MM.1S (cell line): ENCODE measurements around the gene SLC9A1.

Experiments
- DNase-seq: peaks from one replicate; pipeline ENCODE4 v3.0.0-alpha.2; 2015
- H2AFZ ChIP-seq: fragments of 300-600 bp; sonication (generic); 2 replicates; pipeline ENCODE4 v1.6.0; 2016; ENCODE audit warnings: antibody characterized with exemption, low read length
- H3F3A ChIP-seq: fragments of 300-600 bp; sonication (generic); 2 replicates; pipeline ENCODE4 v1.6.1; 2016; ENCODE audit warnings: mild to moderate bottlenecking, antibody characterized with exemption, low read length, moderate library complexity, mixed read lengths; ENCODE audit not compliant: insufficient read depth
- H3K27ac ChIP-seq: fragments of 300-600 bp; sonication (generic); 2 replicates; pipeline ENCODE4 v1.5.1; 2016; ENCODE audit warnings: mild to moderate bottlenecking, low read length
- H3K27me3 ChIP-seq: fragments of 300-600 bp; sonication (generic); replicated peaks from 2 replicates; pipeline ENCODE4 v1.6.0; 2016; ENCODE audit warnings: low read length; ENCODE audit not compliant: insufficient read depth
- H3K36me3 ChIP-seq: fragments of 300-600 bp; sonication (generic); replicated peaks from 2 replicates; pipeline ENCODE4 v1.6.1; 2016; ENCODE audit warnings: mild to moderate bottlenecking, low read length, mixed read lengths; ENCODE audit not compliant: insufficient read depth
- H3K4me1 ChIP-seq: fragments of 300-600 bp; sonication (generic); 2 replicates; pipeline ENCODE4 v1.6.1; 2016; ENCODE audit warnings: low read length, mixed read lengths
- H3K4me2 ChIP-seq: fragments of 300-600 bp; sonication (generic); 2 replicates; pipeline ENCODE4 v1.6.0; 2016; ENCODE audit warnings: low read depth, low read length
- H3K4me3 ChIP-seq: fragments of 300-600 bp; sonication (generic); 2 replicates; pipeline ENCODE4 v1.5.1; 2016; ENCODE audit warnings: low read length, mixed read lengths
- H3K79me2 ChIP-seq: fragments of 300-600 bp; sonication (generic); 2 replicates; pipeline ENCODE4 v1.6.1; 2016; ENCODE audit warnings: mixed run types, low read length, mixed read lengths
- H3K9ac ChIP-seq: fragments of 300-600 bp; sonication (generic); 2 replicates; pipeline ENCODE4 v1.6.1; 2016; ENCODE audit warnings: low read length, mixed read lengths
- H3K9me2 ChIP-seq: fragments of 300-600 bp; sonication (generic); replicated peaks from 2 replicates; pipeline ENCODE4 v1.6.1; 2016; ENCODE audit warnings: mild to moderate bottlenecking, low read length, mixed read lengths; ENCODE audit not compliant: insufficient read depth
- H3K9me3 ChIP-seq: fragments of 300-600 bp; sonication (generic); replicated peaks from 2 replicates; pipeline ENCODE4 v1.6.1; 2016; ENCODE audit warnings: mild to moderate bottlenecking, low read length, mixed read lengths; ENCODE audit not compliant: insufficient read depth
- H4K20me1 ChIP-seq: fragments of 300-600 bp; sonication (generic); 2 replicates; pipeline ENCODE4 v1.6.1; 2016; ENCODE audit warnings: mild to moderate bottlenecking, low read length, moderate library complexity, mixed read lengths; ENCODE audit not compliant: insufficient read depth
- CTCF ChIP-seq: fragments of 300-600 bp; sonication (generic); IDR thresholded peaks from 2 replicates; pipeline ENCODE4 v1.5.1; 2016; ENCODE audit warnings: antibody characterized with exemption, low read length, mixed read lengths
- EZH2 ChIP-seq: fragments of 300-600 bp; sonication (generic); optimal IDR thresholded peaks from 2 replicates; pipeline ENCODE3; 2017; ENCODE audit warnings: low read depth, mild to moderate bottlenecking, antibody characterized with exemption, low read length, mixed read lengths
- EZH2phosphoT487 ChIP-seq: fragments of 300-600 bp; sonication (generic); IDR thresholded peaks from 2 replicates; pipeline ENCODE4 v1.6.1; 2018; ENCODE audit warnings: antibody characterized with exemption, low read length

SLC9A1 gene

GRCh38 chr1:27141266-27142003 lies 13.5 kb downstream of the SLC9A1 start:
- Histone ChIP-seq H3K4me2 (no peak overlapping the region), H3K79me2 (peaks cover 6% of the 10 kb centered on the region), H3F3A (no peaks in the 10 kb centered on the region), H3K27ac (no peak overlapping the region), H3K4me3 (no peak overlapping the region), H3K9ac (no peak overlapping the region), H2AFZ (no peak overlapping the region), H4K20me1 (no peaks in the 10 kb centered on the region), H3K9me2 (no peaks in the 10 kb centered on the region), H3K9me3 (no peaks in the 10 kb centered on the region), H3K4me1 (peaks cover 14% of the 10 kb centered on the region), H3K36me3 (no peaks in the 10 kb centered on the region), H3K27me3 (no peaks in the 10 kb centered on the region)
- DNase-seq, result no peak
- no peak for TF ChIP-seq EZH2
- no peak for TF ChIP-seq CTCF
- TF ChIP-seq EZH2phosphoT487, result no peak

GRCh38 chr1:27139980-27140379 lies 14.9 kb downstream of the SLC9A1 start:
- H3K79me2 ChIP-seq, result peaks cover 6% of the 10 kb centered on the region
- H3K36me3 ChIP-seq, result no peaks in the 10 kb centered on the region
- TF ChIP-seq CTCF (no peak), EZH2phosphoT487 (no peak), EZH2 (no peak)
- no peaks in the 10 kb centered on the region for H3K9me2 ChIP-seq
- no peaks in the 10 kb centered on the region for H4K20me1 ChIP-seq
- H3K4me1 ChIP-seq, result peaks cover 19% of the 10 kb centered on the region
- H3K4me3 ChIP-seq, result no peak overlapping the region
- H3K27me3 ChIP-seq, result no peaks in the 10 kb centered on the region
- no peaks in the 10 kb centered on the region for H3K9me3 ChIP-seq
- H3K4me2 ChIP-seq, result no peak overlapping the region
- no peak overlapping the region for H3K27ac ChIP-seq
- no peak overlapping the region for H3K9ac ChIP-seq
- no peak for DNase-seq
- H3F3A ChIP-seq, result no peaks in the 10 kb centered on the region
- H2AFZ ChIP-seq, result no peak overlapping the region

- Histone ChIP-seq H4K20me1 (no peaks in the 10 kb centered on the region), H3K79me2 (peaks cover 6% of the 10 kb centered on the region), H3K4me2 (no peak overlapping the region), H3K27ac (no peak overlapping the region), H3F3A (no peaks in the 10 kb centered on the region), H3K9me2 (no peaks in the 10 kb centered on the region), H3K9ac (no peak overlapping the region), H3K36me3 (no peaks in the 10 kb centered on the region), H3K9me3 (no peaks in the 10 kb centered on the region), H3K4me3 (no peak overlapping the region), H2AFZ (no peak overlapping the region), H3K4me1 (peaks cover 19% of the 10 kb centered on the region), H3K27me3 (no peaks in the 10 kb centered on the region)
- DNase-seq, result no peak
- TF ChIP-seq CTCF (no peak), EZH2 (no peak), EZH2phosphoT487 (no peak)
Measured at GRCh38 chr1:27138927-27139326, 16.0 kb downstream of the SLC9A1 start.
